ENCODE measurements around the gene TEX13D. TPM values are rescaled to one million over a fixed set of nuclear protein-coding genes. Genes with fewer than 3 reads are reported as not detected.
A peak's percentile ranks its signal among the peaks of the same experiment; 100 is the strongest.

The TEX13D gene
- total RNA-seq, 2 experiments from 2014 or later: not detected

- H3K4me3 ChIP-seq (ENCODE audit: low read depth, low read length, poor library complexity, severe bottlenecking): no peak overlapping the region
- H2AFZ ChIP-seq (ENCODE audit: low read length): no peak overlapping the region
- no peaks in the 10 kb centered on the region for H3K79me2 ChIP-seq (ENCODE audit: insufficient read depth, low read depth, low read length)
- DNase-seq (ENCODE audit: low spot score): no peak
- no peaks in the 10 kb centered on the region for H3K9me2 ChIP-seq (ENCODE audit: insufficient read depth, low read length)
- no peaks in the 10 kb centered on the region for H3K36me3 ChIP-seq (ENCODE audit: insufficient read depth, low read length)
- ChIA-PET POLR2A (no interaction called here), CTCF (ENCODE audit: unreplicated experiment) (no interaction called here)
- no peak overlapping the region for H3K4me2 ChIP-seq (ENCODE audit: low read length)
- no peaks in the 10 kb centered on the region for H3K9me3 ChIP-seq (ENCODE audit: low read length)
- no peak for TF ChIP-seq EZH2phosphoT487 (IDR thresholded peaks at IDR 0.05; ENCODE audit: borderline replicate concordance, low read depth, low read length)
- no peaks in the 10 kb centered on the region for H4K20me1 ChIP-seq (ENCODE audit: insufficient read depth, low read length)
- intact Hi-C loops (cut with micrococcal nuclease; ENCODE audit: unreplicated experiment): no loop called here
- H3K27ac ChIP-seq (ENCODE audit: low read depth, low read length, poor library complexity, severe bottlenecking): no peak overlapping the region
- H3K4me1 ChIP-seq (ENCODE audit: insufficient read depth, low read length, poor library complexity, severe bottlenecking): peaks cover 16% of the 10 kb centered on the region
- BruUV-seq (replicated peaks): no TSS peak
Observed at GRCh38 chrX:124354648-124355047, 22.2 kb downstream of the TEX13D start.

DNA sequence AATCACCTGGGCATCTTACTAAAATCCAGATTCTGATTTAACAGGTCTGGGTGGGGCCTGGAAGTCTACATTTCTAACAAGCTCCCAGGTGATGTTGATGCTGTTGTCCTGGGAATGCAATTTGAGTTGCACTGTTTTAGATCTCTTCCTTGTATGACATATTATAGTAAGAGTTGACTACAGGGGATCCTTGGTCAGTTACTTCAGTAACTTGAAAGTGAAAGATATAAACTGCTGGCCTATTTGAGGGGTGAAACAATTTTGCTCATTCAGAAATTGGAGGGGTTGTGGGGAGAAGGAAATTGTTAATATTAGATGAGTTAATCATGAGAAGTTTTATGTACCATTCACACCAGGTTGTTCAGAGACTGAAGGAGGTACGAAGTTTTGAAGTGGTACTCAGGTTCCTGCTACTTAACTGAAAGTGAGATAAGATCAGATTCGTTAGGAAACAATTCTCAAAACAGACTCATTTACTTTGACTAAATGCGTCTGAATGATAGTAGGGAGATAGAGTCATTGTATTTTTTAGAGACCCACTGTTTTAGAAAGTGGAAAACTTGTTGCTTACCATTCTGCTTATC, 26.4 kb downstream of the TEX13D start:
- DNase-seq (ENCODE audit: low spot score): no peak
- Histone ChIP-seq H3K4me1 (ENCODE audit: insufficient read depth, low read length, poor library complexity, severe bottlenecking) (peaks cover 16% of the 10 kb centered on the region), H3K9me2 (ENCODE audit: insufficient read depth, low read length) (no peaks in the 10 kb centered on the region), H2AFZ (ENCODE audit: low read length) (peak overlapping the region; percentile 87; the same call in 1 of the 2 replicates), H4K20me1 (ENCODE audit: insufficient read depth, low read length) (no peaks in the 10 kb centered on the region), H3K79me2 (ENCODE audit: insufficient read depth, low read depth, low read length) (no peaks in the 10 kb centered on the region), H3K9me3 (ENCODE audit: low read length) (no peaks in the 10 kb centered on the region), H3K4me3 (ENCODE audit: low read depth, low read length, poor library complexity, severe bottlenecking) (peak overlapping the region; percentile 19), H3K27ac (ENCODE audit: low read depth, low read length, poor library complexity, severe bottlenecking) (no peak overlapping the region), H3K36me3 (ENCODE audit: insufficient read depth, low read length) (no peaks in the 10 kb centered on the region), H3K4me2 (ENCODE audit: low read length) (peak overlapping the region; percentile 52)
- no TSS peak for BruUV-seq (replicated peaks)
- intact Hi-C loops (cut with micrococcal nuclease; ENCODE audit: unreplicated experiment): no loop called here
- ChIA-PET CTCF (ENCODE audit: unreplicated experiment) (no interaction called here), POLR2A (interaction anchor here (0.9 to 1.4 kb wide), 2 partner anchors 12 to 16 kb away, joined by 3 to 4 read pairs; no protein-coding TSS in a partner anchor)
- TF ChIP-seq CTCF (conservative IDR thresholded peaks at IDR 0.05; ENCODE audit: low read length) (no peak), EZH2phosphoT487 (IDR thresholded peaks at IDR 0.05; ENCODE audit: borderline replicate concordance, low read depth, low read length) (no peak)

- POLR2A ChIA-PET: no interaction called here
- Histone ChIP-seq H3K9me2 (ENCODE audit: insufficient read depth, low read length) (no peaks in the 10 kb centered on the region), H3K4me2 (ENCODE audit: low read length) (no peak overlapping the region), H3K4me1 (ENCODE audit: insufficient read depth, low read length, poor library complexity, severe bottlenecking) (peaks cover 27% of the 10 kb centered on the region), H3K9me3 (ENCODE audit: low read length) (no peaks in the 10 kb centered on the region), H3K36me3 (ENCODE audit: insufficient read depth, low read length) (no peaks in the 10 kb centered on the region), H3K4me3 (ENCODE audit: low read depth, low read length, poor library complexity, severe bottlenecking) (no peak overlapping the region), H2AFZ (ENCODE audit: low read length) (no peak overlapping the region), H3K27ac (ENCODE audit: low read depth, low read length, poor library complexity, severe bottlenecking) (no peak overlapping the region), H4K20me1 (ENCODE audit: insufficient read depth, low read length) (no peaks in the 10 kb centered on the region), H3K79me2 (ENCODE audit: insufficient read depth, low read depth, low read length) (no peaks in the 10 kb centered on the region)
- no TSS peak for BruUV-seq (replicated peaks)
- DNase-seq (ENCODE audit: low spot score): no peak
- CTCF ChIA-PET (ENCODE audit: unreplicated experiment): no interaction called here
- intact Hi-C loops (cut with micrococcal nuclease; ENCODE audit: unreplicated experiment): no loop called here
- TF ChIP-seq EZH2phosphoT487 (IDR thresholded peaks at IDR 0.05; ENCODE audit: borderline replicate concordance, low read depth, low read length) (no peak), CTCF (conservative IDR thresholded peaks at IDR 0.05; ENCODE audit: low read length) (no peak)
Observed at GRCh38 chrX:124362072-124362471, 29.6 kb downstream of the TEX13D start.
